ENCODE results near the gene ZBTB14.

Gene ZBTB14, protein sequence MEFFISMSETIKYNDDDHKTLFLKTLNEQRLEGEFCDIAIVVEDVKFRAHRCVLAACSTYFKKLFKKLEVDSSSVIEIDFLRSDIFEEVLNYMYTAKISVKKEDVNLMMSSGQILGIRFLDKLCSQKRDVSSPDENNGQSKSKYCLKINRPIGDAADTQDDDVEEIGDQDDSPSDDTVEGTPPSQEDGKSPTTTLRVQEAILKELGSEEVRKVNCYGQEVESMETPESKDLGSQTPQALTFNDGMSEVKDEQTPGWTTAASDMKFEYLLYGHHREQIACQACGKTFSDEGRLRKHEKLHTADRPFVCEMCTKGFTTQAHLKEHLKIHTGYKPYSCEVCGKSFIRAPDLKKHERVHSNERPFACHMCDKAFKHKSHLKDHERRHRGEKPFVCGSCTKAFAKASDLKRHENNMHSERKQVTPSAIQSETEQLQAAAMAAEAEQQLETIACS

DNA sequence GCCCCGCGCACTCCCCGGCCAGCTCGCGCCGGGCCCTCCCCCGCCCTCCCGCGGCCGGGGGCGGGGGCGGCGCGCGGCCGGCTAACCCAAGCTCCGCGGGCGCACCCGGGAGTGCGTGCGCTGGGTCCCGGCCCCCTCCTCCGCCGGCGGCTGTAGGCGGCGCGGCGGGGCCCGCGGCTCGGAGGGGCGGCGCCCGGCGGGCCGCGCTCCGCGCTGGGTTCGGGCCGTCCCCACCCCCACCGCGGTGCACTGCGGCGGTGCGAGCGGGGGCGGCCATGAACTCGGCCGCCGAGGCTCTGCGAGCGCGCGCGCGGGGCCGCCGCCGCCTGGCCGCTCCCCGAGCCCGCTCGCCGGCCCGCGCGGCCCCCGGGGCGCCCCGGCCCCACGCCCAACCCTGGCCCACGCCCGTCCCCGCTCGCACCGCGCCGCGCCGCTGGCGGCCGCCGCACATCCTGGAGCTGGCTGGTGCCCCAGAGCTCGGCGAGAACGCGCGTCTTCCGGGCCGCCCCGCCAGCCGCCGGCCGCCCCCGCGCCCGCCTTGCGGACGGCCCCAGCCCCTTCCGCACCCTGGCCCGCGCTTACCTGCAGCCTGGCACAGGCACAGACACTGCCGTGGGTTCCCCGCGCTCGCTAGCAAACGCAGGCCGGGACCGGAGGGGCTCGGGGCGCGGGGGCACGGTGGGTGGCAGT, at the start of gene ZBTB14:
ZBTB14 (minus strand) TSS at position 496 of the 690 bp plus-strand sequence. CDS start 2,480 bp downstream, outside the sequence.
- DNase-seq, result peak; percentile 66

DNA sequence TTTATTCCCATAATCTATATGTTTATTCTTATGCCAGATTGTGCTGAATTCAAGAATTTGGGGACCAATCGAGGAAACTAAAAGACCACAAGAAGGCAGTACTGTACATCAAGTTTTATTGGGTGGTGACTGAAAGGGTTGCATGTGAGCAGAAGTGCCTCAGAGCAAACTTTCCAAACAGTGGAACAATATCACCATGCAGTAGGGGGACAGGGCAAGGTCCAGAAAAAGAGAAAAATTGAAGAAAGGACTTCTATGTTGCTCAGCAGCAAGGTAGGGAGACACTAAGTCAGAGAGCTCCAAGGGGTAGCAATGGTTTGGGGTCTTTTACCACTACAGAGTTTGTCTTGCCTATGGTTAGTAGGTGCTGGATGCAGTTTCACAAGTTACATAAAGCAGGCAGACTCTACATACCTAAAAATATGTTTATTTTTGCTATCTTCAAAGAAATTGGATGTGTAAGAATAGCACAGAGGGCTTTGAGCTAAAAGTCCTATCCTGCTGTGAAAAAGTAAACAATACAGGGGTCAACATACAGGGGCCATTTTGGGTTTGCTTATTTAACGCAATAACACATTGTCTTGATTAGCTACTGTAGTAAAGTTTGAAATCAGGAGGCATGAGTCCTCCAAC, 43.8 kb upstream of the ZBTB14 start:
- no peak for DNase-seq

DNA sequence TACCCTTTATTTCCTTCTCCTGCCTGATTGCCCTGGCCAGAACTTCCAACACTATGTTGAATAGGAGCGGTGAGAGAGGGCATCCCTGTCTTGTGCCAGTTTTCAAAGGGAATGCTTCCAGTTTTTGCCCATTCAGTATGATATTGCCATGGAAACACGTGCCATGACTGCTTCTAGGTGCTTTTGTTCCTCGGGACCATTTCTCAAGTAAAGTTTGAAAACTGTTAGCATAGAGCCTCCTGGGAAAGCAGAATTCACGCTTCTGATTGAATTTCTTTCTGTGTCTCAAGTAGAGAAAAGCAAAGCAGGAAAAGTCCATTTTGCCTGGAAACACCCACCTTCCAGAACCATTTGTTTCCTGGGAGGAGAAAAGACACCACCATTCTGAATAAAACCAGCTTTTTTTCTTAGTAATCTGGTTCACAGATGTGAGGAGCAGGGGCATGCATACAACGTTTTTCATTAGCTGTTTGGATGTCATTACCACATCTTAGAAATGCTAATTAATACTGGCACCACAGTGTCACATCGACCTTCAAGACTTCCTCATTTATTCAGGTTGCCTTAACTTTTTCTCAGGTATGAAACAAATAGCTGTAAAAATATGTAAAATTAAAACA, 39.0 kb upstream of the ZBTB14 start:
- DNase-seq, result no peak

DNA sequence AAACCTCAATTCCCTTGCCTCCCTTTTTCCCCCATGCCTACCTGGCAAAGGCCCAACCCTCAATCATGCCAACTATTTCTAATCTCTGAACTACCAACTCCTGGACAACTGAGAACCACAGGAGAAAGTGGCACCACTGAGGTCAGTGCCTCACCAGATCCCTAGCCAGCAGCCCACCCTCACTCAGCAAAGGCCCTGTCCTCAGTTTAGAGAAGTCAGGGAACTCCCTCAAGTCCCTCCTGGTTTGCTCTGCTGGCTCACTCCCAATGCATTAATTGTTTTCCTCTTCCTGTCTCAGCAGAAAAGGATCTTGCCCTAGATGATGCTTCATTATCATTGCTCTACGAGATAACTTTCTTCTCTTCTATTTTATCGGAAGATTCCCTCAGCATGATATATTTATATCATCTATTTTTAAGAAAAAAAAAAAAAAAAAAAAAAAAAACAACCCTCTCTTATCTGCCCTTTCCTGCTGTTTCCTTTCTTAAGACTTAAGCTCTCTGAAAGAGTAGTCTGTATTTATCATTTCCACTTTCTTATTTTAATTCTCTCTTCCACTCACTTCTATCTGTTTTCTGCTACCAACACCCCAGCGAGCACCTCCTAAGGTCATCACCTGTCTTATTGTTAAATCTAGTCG, 22.7 kb upstream of the ZBTB14 start:
- DNase-seq, result no peak

DNA sequence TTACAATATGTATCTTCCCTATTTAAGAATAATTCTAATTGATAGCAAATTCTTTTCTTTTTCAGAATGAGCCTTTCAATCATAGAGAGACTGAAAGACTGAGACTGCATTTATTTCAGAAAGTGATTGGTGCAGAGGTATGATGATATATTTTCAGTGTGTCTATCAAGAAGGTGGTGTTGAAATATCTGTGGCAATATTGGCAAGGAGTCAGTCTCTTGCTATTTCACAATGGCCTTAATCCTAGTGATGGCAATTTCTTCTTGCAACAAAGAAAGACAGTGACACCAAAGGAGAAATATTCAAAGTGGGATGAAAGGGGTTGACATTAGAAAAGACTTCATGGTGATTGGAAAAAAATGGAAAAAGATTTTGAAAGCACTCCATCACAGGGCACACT, 21.7 kb upstream of the ZBTB14 start:
- no peak for DNase-seq

DNA sequence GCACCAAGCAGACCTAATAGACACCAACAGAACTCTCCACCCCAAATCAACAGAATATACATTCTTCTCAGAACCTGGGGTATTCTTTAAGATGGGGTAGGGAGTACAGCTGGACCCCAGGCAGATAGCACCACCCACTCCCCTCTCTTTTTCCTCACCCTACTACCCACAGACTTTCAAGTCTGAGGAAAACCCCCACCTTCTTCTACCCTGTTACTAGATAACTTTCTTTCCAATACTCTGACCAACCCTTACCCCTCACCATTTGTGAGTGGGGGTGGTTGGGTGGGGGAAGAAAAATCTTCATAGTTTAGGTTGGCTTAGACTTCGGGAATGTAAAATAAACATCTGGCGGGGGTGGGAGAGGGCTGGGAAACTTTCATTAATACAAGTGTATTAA, 20.3 kb upstream of the ZBTB14 start:
- DNase-seq, result no peak

DNA sequence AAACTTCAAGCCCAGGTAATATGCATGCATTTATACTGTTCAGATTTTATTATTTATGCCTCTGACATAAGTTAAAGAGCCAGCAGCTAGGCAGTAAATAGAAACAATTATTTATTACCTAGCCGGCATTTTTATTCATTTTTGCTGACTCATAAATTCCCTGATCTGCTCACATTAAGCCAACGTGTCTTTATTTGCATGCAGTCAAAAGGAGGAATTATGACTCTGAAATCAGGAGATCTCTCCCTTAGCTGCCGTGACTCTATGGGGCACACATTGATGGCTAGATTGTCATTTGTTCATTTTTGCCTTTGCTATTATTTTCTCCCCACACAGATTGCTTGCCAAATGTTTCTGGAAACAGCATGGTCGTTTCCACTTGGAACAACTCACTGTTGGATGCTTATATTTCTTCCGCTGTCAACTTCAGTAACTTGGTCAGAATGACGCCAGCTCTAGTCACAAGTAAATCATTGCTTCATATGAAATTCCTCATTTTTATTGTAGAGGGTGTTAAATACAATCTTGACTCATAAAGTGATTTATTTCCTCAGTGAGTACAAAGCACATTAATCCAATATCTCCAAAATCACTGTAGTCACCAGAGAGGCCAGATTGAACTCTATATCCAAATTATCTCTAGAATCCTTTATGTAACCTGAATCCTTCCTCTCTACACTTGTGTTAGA, 15.9 kb upstream of the ZBTB14 start:
- no peak for DNase-seq

DNA sequence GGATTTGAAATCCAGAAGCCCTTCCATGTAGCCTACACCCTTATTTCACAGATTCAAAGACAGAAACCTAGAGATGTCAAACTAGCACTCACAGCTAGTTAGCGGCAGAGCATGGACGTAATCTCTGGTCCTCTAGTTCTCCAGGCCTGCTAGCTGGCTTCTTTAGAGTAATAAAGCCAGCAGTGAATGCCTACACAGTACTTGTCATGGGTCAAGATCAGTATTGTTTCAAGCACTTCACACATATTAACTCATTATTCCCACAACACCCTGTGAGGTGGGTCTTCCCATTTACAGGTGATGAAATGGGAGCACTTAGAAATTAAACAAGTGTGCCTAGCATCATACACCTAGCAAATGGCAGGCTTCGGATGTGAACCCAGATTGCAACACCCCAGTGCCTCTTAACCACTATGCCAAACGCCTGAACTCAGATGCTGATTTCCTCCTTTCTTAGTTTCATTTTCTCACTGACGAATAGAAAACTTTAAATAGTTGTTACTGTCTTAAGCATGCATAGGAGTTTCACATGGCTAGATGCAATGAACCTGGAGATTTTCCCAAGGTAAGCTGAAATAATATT, 14.5 kb upstream of the ZBTB14 start:
- peak; percentile 1 for DNase-seq

DNA sequence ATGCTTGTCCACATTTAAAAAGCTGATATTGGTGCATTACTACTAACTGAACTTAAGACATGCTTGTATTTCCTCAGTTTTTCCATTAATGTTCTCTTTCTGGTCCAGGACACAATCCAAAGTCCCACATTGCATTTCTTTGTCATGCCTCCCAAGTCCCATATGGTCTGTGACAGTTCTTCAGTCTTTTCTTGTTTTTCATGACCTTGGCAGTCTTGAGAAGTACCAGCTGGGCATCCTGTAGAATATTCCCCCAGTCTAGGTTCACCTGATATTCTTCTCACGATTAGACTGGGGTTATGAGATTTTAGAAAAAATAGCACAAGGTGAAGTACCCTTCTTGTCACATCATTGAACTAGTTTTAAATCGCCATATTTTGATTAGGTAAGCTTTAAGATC, 10.3 kb upstream of the ZBTB14 start:
- no peak for DNase-seq

DNA sequence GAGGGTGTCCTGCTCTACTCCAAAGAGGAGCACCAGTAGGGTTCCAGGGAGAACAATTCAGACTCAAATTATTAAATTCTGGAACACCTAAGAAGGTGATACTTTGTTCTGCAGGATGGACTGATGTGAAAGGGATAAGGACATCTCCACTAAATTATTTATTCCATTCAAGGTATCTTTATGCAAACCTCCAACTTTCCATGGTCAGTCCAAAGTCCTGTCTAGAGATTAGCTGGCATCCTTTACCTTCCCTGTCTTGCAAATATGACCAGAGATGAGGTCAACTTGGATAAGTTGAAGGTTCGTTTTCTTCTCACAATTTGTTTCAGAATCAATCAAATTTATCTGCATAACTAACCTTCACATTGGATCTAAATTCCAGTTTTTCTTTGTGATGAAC, 8.7 kb upstream of the ZBTB14 start:
- no peak for DNase-seq

DNA sequence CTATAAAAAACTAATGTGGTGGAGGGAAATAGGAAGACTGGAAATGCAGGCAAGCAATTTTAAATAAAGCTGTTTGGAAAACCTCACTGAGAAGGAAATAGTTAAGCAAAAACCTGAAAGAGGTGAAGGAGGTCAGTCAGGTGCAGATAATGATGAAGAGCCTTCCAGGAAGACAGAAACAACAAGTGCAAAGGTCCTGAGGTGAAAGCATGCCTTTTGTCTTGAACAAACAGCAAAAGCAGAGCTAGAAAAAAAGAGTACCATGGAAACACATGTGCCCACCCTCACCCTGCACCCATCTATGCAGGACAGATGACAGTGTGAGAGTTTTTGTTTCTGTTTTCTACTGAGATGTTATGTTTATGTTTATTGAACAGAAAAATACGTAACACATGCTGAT, 8.1 kb upstream of the ZBTB14 start:
- no peak for DNase-seq

DNA sequence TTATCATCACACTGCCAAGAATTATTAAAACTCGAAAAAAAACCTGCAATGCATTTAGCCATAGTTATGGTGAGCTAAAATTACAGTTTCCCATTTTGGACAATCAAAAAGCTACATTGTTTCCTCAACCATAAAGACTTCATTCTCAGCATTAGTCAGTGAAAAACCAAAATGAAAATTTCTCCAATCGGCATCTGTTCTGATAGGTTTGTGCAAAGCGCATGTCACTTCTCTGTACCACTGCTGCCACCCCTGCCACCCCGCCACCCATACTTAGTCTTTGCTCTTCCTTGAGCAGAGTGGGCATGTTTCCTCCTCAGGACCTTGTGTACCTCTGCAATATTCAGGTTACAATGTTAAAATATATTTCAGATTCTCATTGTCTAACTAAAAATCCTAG, 7.1 kb upstream of the ZBTB14 start:
- DNase-seq, result no peak

DNA sequence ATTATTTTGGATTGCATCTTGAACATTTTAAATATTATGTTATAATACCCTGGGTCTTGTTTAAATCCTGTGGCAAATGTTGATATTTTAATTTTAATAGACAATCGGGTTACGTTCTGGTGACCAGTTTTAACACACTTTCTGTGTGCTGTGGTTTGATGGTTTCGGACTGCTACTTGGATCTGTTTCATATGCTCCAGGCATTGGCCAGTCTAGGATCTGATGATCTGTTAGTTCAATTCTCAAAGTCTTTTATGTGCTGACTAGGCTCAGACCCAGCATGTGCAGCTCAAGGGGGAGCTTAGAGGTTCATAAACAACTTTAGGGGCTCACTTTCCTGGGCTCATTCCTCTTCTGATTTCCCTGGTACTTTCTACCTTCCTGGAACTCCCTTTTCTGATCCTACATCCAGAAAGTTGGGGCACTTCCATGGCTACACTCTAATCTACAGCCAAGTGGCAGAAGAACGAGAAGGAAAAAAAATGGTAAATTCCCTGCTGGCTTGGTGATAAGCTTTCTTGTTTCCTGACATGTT, 5.0 kb upstream of the ZBTB14 start:
- no peak for DNase-seq

DNA sequence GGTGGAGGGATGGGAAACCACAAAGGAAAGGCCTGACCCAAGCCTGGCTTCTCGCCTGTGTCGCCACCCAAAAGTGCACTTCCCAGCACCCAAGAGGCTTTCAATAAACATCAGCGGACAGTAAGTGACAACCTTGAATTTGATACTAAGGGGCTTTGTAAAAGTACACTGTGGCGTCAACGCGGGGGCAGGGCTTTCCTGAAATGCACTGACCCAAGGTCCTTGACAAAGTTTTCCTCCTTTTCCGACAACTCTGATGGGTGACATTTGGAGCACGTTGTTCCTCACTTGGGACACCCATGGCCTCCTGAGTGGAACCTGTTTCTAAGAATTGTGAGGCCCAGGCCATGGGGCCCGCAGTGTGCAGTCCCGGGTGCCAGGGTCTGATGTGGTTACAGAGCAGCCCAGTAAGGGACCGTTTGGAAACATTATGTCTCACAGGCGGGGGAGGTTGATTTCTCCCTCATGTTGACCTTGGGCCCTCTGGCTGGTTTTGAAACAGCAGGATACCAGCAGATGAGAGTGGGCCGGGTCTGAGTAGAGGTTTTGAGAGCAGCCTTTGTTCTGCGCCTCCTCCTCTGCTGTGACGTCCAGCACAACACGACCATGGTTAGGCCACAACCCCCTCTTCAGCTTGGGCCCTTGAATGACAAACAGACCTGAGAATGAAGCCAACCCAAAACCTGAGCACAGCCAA, 2.8 kb upstream of the ZBTB14 start:
- no peak for DNase-seq

DNA sequence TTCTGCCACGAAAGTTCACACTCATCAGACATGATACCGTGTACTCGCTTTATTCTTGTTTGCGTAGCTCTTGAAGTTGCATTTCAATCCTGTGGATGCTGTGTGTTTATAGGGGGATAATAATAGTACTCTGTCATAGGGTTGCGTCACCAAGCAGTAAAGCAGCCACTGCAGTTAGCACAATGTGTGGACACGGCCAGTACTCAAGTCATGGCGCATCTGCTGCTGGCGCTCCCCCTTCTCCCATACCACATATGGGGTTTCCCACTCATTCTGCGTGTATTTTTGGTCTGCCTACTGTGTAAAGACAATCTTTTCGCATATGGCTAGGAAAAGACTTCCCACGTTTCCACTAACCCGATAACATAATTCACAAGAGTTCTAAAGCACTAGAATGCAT, 2.1 kb upstream of the ZBTB14 start:
- no peak for DNase-seq

DNA sequence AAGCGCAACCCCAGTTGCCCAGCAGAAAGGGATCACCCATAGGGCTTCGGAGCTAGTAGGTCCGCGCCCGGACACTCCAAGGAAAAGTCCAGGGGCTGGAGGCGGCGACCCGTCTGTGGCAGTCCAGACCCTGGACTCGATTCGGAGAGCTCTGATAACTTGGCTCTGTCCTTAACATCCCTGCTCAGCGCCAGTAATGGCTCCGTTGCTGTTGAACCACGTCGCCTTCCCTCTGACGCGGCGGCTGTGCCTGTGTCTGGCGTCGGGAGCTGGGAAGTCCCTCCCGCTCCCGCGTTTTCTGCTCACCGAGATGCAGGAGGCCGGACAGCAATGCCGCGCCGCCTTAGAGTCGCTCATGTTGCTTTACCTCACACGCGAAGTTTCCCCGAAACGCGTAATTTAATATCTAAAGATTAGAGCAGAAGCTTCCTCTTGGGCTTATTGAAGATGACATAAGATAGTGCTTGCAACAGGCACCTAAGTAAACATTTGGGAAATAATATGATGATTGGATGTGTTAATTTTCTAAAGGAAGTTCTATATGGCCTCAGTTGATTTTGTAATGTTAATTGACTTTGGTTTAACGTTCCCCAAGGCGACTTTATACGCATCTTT, 1.3 kb upstream of the ZBTB14 start:
- DNase-seq, result peak; percentile 70

DNA sequence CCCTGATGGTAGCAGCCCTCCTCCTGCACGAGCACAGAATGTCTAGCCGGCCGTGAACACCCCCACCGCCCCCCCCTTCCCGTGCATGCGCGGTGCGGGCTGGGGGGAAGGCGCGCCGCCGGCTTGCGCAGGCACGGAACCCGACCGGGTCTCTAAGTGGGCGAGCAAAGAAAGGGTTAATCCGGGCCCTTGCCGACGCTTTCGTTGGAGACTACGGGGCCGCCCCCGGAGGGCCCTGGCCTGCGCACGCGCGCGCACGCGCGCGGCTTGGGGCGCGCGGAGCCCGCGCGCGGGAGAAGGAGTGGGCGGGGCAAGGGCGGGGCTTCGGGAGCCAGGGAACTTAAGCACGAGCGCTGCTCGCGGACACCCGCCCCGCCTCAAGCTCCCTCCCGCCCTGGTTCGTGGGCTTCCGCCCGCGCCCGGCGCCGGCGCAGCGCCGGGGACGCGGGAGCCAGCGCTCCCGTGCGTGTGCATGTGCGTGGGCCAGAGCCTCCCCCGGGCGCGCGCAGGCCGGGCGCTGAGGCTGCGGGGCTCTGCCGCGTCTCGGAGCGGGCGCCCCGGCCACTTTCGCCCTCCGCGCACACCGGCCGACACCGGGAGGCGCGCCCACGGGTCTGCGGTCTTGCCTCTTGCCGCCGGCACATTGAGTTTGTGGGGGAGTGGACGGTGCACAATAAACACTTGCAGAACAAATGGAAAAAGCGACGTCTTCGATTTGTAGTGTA, 617 bp upstream of the ZBTB14 start:
- peak; percentile 93 for DNase-seq

DNA sequence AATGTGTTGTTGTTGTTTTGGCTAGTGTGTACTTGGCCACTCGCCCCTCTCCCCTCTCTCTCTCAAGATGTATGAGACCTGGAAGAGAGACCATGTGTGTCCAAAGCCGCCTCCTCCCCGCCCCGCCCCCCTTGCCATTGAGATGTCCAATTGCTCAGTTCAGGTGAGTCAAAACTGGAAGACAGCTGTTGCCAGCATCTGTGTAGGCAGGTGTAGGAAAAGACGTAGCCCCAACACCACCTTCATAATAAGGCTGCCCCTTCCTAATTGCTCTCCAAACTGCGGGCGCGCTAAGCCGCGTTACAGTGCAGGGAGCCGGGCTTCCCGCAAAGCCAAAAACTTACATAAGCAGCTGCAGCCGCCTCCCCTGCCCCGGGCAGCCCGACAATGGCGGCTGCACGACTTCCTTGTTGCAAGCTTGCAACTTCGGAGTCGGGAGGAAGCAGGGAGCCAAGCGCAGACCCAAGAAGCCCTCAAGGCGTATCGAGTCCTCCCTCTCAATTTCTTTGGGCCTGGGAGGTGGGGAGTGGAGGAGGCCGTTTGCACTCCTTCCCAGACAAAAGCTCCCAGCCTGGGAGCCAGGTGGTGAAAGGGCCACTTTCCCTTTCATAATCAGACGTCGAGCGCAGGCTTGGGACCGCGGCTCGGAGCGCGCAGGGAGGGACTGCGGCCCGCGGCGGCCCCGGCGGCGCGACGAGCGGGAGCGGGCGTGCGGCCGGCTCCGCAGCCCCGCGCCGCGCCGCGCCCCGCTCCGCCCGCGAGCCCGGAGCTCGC, 882 bp downstream of the ZBTB14 start:
- peak; percentile 57 for DNase-seq

DNA sequence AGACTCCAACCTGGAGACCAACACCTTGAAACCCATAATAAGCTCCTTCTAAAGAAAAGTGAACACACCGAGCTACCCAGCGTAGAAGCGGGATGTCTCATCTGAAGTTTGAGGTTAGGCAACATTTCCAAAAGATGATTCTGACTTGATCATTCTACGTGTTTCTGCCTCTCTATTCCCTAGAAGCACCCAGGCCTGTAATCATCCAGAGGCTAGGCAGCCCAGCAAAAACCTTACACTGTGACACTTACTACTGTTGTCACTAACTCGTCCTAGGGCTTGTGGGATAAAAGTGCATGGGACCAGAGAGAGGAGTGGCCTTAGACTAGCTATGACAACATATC, 1.4 kb downstream of the ZBTB14 start:
- no peak for DNase-seq

Data from GDM1 (cell line).